B cell (primary cell): ENCODE data around the gene SFXN5.

ENCODE experiments used
- CTCF ChIP-seq: fragments of 200-600 bp; IDR thresholded peaks from one replicate; pipeline ENCODE4 v1.8.0; 2022; ENCODE audit warnings: antibody characterized with exemption, mild to moderate bottlenecking
- EZH2 ChIP-seq: IDR thresholded peaks from 2 replicates; pipeline ENCODE4 v1.6.1; 2012; ENCODE audit warnings: borderline replicate concordance, low read depth, mild to moderate bottlenecking, moderate library complexity, low read length; ENCODE audit not compliant: insufficient read depth, poor library complexity, severe bottlenecking

GRCh38 chr2:72892506-72893173 is 178.9 kb downstream of the SFXN5 start:
- TF ChIP-seq CTCF (peak; percentile 66), EZH2 (no peak)
